Fibroblast of upper back skin (primary cell): ENCODE results near the gene LRRC32.

ENCODE experiments used
- DNase-seq: peaks from one replicate; pipeline ENCODE4 v3.0.0-alpha.2; 2013

The LRRC32 gene

DNA sequence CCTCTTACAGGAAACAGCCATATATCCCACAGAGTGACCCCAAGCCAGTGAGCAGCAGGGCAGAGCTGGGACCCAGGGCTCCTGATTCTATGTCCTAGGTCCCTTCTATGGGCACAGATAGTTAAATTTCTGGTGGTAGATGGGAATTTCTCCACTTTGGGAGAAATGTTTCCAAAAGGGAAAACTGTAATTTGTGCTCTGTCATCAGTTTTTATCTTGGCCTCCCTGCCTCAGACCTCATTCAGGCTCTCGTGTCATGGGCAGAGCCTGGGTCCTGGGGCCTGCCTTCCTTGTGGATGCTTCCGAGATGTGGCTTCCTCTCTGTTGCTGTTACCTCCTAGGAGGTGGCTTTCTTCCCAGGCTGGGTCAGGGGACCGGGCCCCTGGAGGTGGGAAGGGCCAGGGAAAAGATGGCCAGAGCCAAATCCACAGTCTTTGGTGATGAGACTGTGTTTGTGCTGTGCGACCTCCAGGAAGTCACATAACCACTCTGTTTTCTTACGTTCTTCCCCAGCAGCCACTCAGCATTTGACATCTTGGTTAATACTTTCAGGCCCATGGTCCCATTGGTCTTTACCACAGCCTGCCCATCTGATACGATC lies 8.6 kb downstream of the LRRC32 start:
- DNase-seq = no peak

DNA sequence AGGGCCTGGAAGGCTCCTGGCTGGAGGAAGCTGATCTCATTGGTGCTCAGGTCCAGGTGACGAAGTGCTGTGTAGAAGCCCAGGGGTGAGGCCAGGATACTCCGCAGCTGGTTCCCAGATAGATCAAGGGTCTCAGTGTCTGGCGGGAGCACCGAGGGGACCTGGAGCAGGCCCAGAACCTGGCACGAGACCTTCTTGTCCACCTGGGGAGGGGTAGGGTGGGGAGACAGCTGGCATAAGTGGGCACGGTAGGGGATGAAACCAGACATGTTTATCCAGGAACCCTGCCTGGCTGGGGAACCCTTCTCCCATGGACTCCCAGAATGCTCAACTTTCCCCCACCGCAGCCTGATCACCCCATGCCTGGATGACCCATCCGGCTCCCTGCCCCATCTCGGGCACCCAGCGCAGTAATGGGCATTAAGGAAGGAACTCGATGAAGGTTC lies 9.2 kb downstream of the LRRC32 start:
- DNase-seq = no peak

DNA sequence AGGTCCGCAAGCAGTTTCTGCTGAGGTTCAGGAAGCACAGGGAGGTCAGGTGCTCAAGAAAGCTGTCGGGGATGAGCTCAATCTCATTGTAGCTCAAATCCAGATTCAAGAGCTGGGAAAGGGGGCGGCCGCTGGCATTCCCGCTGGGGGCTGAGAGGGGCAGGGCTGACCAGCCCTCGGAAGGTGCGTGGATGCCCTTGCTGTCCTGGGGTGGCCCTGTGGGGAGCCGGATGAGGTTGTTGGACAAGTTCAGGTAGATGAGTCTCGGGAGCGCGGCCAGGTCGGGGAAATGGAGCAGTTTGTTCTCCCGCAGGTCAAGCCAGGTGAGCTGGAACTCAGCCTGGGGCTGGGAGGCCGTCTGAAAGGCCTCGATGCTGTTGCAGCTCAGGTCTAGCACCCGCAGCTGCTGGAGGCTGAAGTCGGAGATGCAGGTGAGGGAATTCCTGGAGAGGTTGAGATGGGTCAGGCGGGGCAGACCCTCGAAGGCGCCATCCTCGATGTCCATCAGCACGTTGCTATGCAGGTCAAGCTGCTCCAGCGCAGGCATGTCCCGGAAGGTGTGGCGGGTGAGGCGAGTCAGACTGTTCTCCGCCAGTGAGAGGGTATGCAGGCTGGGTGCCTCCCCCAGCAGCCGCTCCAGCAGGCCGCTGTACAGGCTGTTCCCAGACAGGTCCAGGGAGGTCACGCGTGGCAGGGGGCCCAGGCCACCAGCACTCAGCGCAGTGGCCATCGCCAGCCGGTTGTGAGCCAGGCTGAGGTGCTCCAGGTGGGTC lies 9.8 kb downstream of the LRRC32 start:
- no peak for DNase-seq

DNA sequence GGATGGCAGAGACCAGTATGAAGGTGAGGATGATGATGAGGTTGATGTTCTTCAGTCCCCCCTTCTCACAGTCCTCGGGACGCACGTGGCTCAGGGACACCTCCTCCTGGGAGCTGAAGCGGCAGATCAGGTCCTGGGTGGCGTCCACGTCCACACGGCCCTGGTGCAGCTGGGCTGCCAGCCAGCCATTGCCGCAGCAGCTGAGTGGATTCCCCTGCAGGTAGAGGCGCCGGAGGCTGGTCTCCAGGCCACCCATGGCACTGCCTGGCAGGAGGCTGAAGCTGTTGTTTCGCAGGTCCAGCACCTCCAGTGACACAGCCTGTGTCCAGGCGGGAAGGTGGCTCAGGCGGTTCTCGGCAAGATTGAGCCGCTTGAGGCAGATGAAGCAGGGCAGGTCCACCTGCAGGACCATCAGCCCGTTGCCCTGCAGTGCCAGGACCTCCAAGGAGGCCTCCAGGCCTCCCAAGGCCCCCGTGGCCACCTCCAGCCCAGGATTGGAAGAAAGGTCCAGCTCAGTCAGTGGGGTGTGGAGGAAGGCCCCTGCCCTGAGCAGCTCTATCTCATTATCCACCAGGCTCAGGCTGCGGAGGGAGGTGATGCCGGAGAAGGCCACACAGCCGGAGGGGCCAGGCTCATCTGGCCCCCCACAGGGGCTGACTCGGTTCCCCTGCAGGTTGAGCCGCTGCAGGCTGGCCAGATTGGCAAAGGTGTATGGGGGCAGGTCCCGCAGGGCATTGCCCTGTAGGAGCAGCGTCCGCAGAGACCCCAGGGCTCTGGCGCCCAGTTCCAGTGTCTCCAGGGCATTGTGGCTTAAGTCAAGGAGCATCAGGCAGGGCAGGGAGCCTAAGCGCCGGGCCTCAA lies 10.6 kb downstream of the LRRC32 start:
- no peak for DNase-seq

DNA sequence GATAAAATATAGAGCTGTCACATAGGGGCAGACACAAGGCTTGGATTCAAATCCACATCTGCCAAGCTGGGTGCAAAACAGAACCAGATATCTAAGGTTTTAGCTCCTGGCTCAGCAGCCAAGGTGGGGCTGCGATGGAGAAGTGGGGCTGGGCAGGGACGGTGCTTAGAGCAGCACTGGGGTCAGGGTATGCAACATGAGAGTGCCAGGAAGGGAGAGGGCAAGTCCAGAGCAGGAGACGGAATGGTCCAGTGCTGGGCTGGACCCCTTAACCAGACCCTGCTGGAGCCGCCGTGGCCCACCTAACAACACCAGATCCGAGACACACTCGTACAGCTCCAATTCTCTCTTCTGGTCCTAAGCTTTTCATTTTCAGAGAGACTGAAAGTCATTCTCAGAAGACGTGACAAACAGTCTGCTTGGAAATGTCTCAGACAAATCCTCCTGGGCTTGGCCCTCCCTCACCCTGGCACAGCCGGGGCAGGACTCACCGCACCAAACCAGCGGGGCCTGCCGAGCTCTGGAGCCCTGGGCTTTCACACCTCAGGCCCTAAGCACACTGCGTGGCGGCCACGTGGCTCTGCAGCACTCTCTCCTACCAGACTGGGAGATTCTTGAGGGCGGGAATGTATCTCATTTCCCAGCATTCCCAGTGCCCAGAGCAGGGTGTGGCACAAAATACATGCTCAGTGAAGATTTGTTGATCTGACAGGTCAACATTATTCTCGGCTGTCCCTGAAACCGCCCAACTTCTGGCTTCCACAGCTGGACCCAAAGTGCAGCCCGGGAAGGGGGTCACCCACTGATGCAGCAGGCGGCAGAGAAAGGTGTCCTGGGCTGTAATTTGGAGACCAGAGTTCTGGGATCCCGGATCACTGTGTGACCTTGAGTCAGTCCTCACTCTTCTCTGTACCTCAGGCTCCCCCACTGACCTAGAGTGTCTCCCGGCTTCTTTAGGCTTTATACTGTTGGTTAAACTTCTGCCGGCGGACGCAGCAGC lies 11.6 kb downstream of the LRRC32 start:
- no peak for DNase-seq

DNA sequence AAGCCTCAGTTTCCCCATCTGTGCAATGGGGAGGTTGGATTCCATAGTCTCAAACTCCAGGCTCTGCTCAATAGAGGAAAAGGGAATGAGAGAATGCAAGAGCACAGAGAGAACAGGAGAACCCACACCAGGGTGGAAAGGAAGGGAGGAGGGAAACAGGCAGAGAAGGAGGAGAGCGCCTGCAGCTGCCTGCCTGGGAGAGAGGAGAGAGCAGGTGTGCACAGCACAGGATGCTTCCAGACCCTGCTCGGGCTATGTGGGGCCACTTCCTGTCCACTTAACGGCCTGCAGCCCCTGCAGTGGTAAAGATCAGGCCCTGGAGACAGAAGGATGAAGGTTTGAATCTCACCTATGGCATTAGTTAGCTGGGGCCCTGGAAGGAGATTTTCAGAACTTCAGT lies 12.3 kb downstream of the LRRC32 start:
- no peak for DNase-seq

DNA sequence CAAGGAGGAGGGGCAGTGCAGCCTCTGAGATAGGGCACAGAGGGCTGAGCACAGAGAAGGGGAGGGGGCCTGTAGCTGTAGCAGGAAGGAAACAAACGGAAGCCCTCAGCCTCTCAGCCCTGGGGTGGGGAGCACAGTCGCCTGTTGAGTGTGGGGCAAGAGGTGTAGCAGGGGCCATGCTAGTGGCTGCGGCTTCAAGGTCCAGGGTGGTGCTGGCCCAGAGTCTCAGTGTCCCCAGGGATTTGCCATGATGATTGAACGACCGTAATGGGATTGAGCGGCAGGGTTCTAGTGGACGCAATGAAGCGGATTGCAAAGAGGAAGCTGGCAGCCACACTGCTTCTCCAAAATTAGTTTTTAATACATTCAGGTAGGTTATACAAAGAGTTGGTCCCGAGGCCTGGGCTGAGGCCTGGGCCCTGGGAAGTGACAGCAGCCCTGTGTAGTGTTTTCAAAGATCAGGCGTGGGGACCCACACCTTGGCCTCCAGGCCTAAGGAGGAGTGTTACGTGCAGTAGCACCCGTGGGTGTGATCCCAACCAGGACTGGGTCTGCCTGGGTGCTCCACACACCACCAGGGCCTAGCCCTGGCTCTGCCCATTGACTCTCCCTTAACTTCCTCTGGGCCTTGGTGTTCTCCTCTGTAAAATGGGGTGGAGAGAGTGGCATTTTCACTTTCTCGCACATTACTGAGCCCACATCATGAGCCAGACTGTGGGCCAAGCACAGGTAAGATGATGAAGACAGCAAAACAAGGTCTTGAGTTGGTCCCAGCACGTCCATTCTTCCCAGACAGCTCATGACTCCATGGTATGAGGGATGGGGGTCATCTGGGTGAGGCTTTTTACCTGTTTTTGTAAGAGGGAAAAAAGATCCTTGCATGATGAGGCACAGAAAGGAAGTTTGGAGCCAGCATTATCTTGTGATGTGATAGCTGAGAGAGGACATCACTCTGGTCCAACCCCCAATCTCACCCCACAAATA lies 13.1 kb downstream of the LRRC32 start:
- DNase-seq = no peak

DNA sequence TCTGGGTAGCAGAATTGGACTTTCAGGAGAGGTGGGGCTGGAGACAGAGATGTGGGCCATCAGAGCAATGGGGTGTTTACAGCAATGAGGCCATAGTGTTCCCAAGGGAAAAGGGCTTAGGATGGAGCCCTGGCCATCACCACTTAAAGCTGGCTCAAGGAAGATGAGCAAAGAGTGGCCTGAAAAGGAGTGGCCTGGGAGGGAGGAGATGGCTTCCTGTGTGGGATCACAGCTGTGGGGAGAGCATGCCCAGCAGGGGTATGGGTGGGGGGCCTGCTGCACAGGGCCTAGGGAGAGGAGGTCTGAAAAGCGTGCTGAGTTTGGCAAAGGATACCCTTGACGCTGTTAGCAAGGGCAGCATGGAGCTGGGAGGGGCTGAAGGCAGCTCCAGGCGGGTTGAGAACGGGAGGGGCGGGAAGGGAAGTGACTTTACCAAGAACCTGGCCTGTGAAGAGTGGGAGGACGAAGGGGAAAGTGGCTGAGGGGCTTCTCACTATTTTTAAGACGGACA lies 13.9 kb downstream of the LRRC32 start:
- DNase-seq = no peak

DNA sequence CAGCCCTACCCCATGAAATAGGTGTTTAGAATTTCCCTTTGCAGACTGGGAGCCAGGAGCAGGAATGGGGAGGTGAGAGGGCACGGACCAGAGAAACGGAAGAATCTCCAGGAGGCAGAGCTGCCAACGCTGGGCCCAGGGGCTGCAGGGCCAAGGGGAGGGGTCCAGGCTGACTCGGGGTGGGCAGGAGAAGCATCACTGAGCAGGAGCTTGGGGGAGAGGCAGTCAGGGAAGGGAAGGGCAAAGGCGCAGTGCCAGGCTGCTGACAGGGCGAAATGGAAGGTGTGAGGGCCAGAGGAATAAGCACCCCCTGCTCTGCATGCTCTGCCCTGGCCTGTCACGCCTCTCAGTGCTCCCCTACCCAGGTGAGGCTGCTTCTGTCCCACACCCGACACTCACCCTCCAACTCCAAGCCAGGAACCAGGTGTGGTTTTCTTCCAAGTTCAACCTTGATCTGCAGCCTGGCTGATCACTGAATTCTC lies 14.5 kb downstream of the LRRC32 start:
- DNase-seq = no peak

DNA sequence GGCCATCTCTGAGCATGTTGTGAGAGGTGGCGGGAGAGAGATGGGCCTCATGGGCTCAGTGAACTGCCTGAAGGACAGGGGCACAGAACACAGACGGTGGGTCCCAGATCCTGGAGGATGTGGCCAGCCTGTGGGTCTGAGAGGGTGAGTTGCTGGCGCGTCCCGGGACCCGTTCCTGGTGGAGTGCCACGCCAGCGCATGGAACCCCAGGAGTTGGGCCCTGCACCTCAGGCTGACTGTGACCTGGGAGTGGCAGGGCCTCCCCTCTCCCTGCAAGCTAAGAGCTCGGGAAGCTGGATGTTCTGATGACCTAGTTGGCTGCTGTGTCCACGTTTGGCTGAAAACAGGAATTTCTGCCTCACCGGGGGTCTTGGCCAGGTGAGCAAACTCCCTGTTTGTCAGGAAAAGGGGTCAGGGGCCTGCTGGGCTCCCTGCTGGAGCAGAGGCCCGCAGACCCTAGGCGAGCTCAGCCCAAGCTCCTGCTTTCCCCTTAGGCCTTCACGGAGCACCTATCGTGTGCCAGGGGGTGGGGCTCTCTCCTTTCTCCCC lies 15.0 kb downstream of the LRRC32 start:
- DNase-seq = no peak

DNA sequence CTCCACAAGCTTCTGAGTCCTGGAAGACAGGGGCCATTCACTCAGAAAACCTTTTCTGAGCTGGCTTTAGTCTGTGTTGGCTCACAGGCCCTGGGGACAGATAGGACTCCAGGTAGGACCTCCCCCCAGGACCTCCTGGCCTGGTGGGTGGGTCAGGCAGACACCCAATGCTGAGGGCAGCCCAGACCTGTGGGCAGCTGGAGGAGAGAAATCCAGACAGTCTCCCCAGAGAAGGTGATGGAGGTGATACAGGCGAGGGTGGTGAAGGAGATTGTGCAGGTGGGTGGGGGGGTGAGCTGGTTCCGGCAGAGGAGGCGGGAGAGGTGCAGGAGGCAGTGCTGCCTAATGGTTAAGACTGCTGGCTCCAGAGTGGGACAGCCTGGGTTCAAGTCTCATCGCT lies 15.6 kb downstream of the LRRC32 start:
- no peak for DNase-seq

DNA sequence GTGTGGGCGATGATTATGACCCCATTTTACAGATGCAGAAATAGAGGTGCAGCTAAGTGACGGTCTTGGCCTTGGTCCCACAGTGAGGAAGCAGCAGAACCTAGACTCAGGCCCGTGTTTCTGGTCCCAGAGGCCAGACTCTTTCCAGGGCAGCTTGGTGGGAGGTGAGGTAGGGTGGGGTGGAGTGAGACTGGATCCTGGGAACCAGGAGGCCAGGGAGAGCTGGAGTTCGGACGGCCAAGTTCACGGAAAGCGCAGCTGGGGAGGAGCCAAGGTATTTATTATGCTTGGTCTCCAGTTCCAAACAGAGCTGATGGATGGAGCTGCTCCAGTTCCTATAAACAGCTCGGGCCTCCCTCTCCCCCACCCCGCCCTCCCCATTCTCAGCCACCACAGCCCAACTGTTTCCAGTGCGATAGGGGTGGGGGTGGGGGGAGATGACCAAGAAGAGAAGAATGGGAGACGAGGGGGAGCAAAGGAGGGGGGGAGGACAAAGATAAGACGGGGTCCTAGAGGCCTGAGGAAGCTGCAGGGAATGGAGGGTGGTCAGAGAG lies 16.2 kb downstream of the LRRC32 start:
- DNase-seq = peak; percentile 92

DNA sequence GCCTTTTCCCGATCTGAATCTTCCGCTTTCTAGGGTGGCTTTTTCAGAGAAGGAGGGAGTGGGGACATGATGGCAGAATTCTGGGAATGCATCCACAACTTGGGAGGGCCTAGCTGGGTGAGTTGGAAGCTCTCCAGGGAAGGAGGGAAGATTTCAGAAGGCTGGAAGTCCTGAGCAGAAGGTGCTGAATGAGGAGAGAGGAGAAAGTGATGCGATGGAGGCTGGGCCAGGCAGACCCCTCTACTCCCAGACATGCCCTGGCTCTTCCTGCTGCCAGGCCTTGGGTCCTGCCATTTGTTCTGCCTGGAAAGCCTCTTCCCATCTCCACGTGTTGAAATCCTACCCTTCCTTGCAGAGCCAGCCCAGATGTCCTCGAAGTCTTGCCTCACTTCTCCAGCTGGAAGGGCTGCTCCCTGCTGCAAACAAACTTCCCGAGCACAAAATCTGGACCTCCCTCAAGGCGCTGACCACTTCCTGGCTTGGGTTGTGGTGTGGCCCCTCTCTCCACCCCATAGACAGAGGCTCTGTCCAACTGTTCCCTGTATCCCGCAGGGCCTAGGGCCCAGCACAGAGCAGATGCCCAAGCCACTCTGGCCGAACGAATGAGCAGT lies 16.8 kb downstream of the LRRC32 start:
- DNase-seq = peak; percentile 91

DNA sequence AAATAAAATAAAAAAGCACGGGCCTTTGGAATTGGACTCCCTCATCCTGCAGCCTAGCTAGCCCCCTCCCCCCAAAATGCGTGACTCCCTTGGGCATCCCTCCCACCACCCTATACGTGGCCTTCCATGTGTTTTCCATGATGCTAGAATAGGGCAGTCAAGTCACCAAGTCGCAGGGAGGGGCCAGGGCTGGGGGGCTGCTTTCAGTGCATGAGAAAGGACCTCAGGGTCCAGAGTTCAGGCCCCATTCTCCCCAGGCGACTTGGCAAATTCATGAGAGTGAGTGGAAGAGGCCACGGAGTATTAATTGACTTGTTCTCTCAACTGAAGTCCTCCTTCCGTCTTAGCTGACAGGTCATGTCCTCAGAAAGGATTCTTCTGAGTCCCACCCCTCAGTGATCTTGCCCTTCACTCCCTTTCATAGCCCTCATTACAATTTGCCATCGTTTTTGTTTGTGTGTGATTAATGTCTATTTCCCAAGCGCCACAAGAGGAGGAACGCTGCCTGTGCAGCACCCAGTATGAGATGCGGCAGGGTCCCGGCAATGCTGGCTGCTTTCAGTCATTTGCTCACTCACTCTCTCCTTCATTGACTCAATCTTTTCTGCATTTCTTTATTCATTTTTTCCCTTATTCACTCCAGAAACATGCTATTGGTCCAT lies 17.4 kb downstream of the LRRC32 start:
- DNase-seq = no peak

DNA sequence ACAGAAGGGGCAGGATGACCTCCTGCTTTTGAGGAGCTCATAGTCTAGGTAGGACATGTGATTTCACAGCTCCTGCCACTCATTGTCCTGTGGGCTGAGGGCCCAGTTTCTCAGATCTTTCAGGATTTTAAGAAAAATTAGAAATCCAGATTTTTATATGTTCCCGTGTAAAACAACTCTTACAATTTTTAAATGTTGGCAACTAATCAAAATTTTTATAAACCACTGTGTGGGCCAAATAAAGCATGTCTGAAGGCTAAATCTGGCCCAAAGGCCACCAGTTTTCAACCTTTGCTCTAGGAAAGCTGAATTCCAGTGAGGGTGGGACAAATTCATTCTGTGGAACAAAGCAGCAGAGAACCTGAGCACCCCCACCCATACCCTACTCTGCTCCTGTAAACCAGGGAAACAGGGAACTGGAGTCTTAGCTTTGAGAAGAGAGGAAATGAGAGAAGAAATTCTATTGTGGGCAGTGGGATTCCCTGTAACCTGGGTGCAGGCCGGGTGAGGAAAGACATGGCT lies 20.6 kb downstream of the LRRC32 start:
- no peak for DNase-seq

DNA sequence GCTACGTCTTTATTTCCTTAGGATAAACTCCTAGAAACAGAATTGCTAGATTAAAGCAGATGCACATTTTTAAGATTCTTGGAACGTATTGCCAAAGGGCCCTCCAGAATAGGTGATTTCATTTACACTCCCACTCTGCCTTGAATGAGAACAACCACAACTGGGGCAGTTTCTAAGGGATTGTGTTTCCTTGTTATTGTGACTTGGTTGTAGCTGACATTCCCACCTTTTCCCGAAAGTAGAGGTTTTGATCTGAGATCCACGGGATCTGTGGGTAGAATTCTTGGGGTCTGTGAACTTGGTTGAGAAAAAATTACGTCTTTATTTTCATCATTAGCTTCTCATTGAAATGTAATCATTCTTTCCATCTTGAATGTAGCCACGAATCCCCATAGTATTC lies 21.5 kb downstream of the LRRC32 start:
- no peak for DNase-seq

DNA sequence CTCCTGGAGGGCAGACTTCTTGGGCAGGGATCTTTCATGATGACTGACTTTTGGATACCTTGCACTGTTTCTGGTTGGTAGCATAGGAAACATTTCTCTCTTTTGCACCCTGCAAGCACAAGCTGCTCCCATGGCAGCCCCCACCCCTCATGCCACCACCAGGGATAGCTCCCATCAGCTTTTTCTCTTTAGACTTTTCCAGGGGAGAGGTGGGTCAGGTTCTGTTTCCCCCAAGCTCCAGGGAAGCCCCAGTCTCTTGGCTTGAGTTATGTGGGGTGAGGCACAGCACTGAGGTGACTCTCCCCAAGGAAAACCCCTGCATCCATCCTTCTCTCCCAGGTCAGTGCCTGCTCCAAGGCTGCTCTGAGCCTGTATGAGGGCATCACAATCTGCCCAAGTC lies 22.5 kb downstream of the LRRC32 start:
- no peak for DNase-seq

DNA sequence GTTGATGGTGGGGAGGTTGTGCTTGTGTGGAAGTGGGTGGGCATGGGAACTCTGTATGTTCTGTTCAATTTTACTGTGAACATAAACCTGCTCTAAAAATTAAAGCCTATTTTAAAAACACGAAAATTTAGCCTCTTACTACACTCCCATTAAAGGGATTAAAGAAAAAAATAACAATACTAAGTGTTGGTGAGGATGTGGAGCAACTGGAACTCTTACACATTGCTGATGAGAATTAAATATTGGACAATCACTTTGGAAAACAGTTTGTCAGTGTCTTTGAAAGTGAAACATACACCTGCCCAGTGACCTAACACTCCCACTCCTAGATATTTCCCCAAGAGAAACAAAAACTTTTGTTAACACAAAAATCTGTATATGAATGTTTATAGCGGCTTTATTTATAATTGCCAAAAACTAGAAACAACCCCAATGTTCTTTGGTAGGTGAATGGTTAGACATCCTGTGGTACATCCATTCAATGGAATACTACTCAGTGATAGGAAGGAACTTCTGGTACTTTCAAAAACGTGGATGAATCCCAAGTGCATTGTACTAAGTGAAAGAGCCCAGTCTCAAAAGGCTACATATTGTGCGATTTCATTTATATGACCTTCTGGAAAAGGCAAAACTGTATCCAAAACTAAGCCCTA lies 23.5 kb downstream of the LRRC32 start:
- no peak for DNase-seq
